ENCODE data around the gene TRIM39. TPM values are rescaled to one million over a fixed set of nuclear protein-coding genes. Genes with fewer than 3 reads are reported as not detected.

TRIM39 gene
- total RNA-seq, 1 donor from 2014 or later: 6.8 TPM

- no peak for ATAC-seq
- DNase-seq (ENCODE audit: low spot score): no peak
These were observed 562 bp downstream of the TRIM39 start for GRCh38 chr6:30327232-30327746.

GRCh38 chr6:30328397-30328796 lies 1.7 kb downstream of the TRIM39 start:
- DNase-seq (ENCODE audit: low spot score) (no peak), ATAC-seq (no peak)

- DNase-seq (ENCODE audit: low spot score): peak; percentile 52
- no peak for ATAC-seq
These were observed 2.6 kb downstream of the TRIM39 start for GRCh38 chr6:30329331-30329730.

- ATAC-seq (no peak), DNase-seq (ENCODE audit: low spot score) (no peak)
These were observed 5.3 kb downstream of the TRIM39 start for GRCh38 chr6:30331981-30332380.

- DNase-seq (ENCODE audit: low spot score) (no peak), ATAC-seq (no peak)
These were observed 7.5 kb downstream of the TRIM39 start for GRCh38 chr6:30334075-30334783.

GRCh38 chr6:30340589-30341054 lies 13.9 kb downstream of the TRIM39 start:
- DNase-seq (ENCODE audit: low spot score) (no peak), ATAC-seq (no peak)

GRCh38 chr6:30341218-30341617 lies 14.5 kb downstream of the TRIM39 start:
- DNase-seq (ENCODE audit: low spot score) (no peak), ATAC-seq (no peak)

GRCh38 chr6:30341728-30342127 lies 15.0 kb downstream of the TRIM39 start:
- DNase-seq (ENCODE audit: low spot score): no peak
- ATAC-seq: no peak

- no peak for DNase-seq (ENCODE audit: low spot score)
- ATAC-seq: no peak
These were observed 17.6 kb downstream of the TRIM39 start for GRCh38 chr6:30344191-30344867.

GRCh38 chr6:30344868-30345671 lies 18.3 kb downstream of the TRIM39 start, which contains the start of gene RPP21:
Gene RPP21 (plus strand): TSS chr6:30345156. CDS start chr6:30345172, 16 bp downstream.
- peak; percentile 88 for DNase-seq (ENCODE audit: low spot score)

GRCh38 chr6:30345852-30346251 lies 19.1 kb downstream of the TRIM39 start:
- ATAC-seq: no peak
- no peak for DNase-seq (ENCODE audit: low spot score)

More at GRCh38 chr6:30344868-30345671, 18.3 kb downstream of the TRIM39 start, which contains the start of gene RPP21:
- peak; percentile 99 for ATAC-seq

GRCh38 chr6:30348957-30349356 lies 22.2 kb downstream of the TRIM39 start:
- DNase-seq (ENCODE audit: low spot score) (no peak), ATAC-seq (no peak)

- DNase-seq (ENCODE audit: low spot score): no peak
These were observed 22.9 kb downstream of the TRIM39 start for GRCh38 chr6:30349421-30350177.

GRCh38 chr6:30350524-30350923 lies 23.8 kb downstream of the TRIM39 start:
- DNase-seq (ENCODE audit: low spot score) (no peak), ATAC-seq (no peak)

More at GRCh38 chr6:30349421-30350177, 22.9 kb downstream of the TRIM39 start:
- no peak for ATAC-seq

- DNase-seq (ENCODE audit: low spot score) (no peak), ATAC-seq (no peak)
These were observed 25.8 kb downstream of the TRIM39 start for GRCh38 chr6:30352550-30352949.

- DNase-seq (ENCODE audit: low spot score): no peak
- no peak for ATAC-seq
These were observed 28.6 kb downstream of the TRIM39 start for GRCh38 chr6:30355281-30355680.

GRCh38 chr6:30356536-30356935 lies 29.8 kb downstream of the TRIM39 start:
- no peak for ATAC-seq

GRCh38 chr6:30357678-30358540 lies 31.2 kb downstream of the TRIM39 start:
- DNase-seq (ENCODE audit: low spot score) (no peak), ATAC-seq (peak; percentile 81)

More at GRCh38 chr6:30356536-30356935, 29.8 kb downstream of the TRIM39 start:
- DNase-seq (ENCODE audit: low spot score): no peak

GRCh38 chr6:30359276-30359675 lies 32.5 kb downstream of the TRIM39 start:
- DNase-seq (ENCODE audit: low spot score) (no peak), ATAC-seq (no peak)

Measured in left lobe of liver (tissue), 2 donors.